AG09319 (cell line): ENCODE measurements around the gene SNUPN.
A peak's percentile ranks its signal among the peaks of the same experiment; 100 is the strongest.

ENCODE experiments used
- DNase-seq: peaks from one replicate; pipeline ENCODE4 v3.0.0-alpha.2; 2010; ENCODE audit warnings: low read depth; ENCODE audit errors: extremely low read depth
- CTCF ChIP-seq: IDR thresholded peaks from 2 replicates; pipeline ENCODE4 v1.5.1; 2011; ENCODE audit warnings: low read depth, mild to moderate bottlenecking, inconsistent platforms, low read length, moderate library complexity

SNUPN gene

GRCh38 chr15:75669191-75669878 is 43.8 kb upstream of the SNUPN start:
- no peak for TF ChIP-seq CTCF
- no peak for DNase-seq

- peak; percentile 96 for DNase-seq
- no peak for TF ChIP-seq CTCF
Measured at GRCh38 chr15:75666823-75667501, 41.4 kb upstream of the SNUPN start.

- TF ChIP-seq CTCF: no peak
- no peak for DNase-seq
Measured at GRCh38 chr15:75663931-75664421, 38.5 kb upstream of the SNUPN start.

GRCh38 chr15:75662823-75663519 is 37.4 kb upstream of the SNUPN start:
- DNase-seq: no peak
- no peak for TF ChIP-seq CTCF

GRCh38 chr15:75661756-75662140 is 36.2 kb upstream of the SNUPN start:
- DNase-seq: no peak
- TF ChIP-seq CTCF: no peak

- no peak for TF ChIP-seq CTCF
- DNase-seq: peak; percentile 87
Measured at GRCh38 chr15:75661100-75661755, 35.7 kb upstream of the SNUPN start.
